ENCODE measurements around the gene PSME4.
"Not testable (repeated sequence)": the region's sequence is repeated elsewhere in the genome, so short reads cannot be mapped to it uniquely, and the experiment has no call there.

PSME4 gene

GRCh38 chr2:53881360-53881759 lies 89.4 kb downstream of the PSME4 start:
- no peak for DNase-seq (ENCODE audit: low spot score)

GRCh38 chr2:53880756-53881155 lies 90.0 kb downstream of the PSME4 start:
- DNase-seq (ENCODE audit: low spot score): no peak

- DNase-seq (ENCODE audit: low spot score): no peak
Measured at GRCh38 chr2:53877556-53877955, 93.2 kb downstream of the PSME4 start.

GRCh38 chr2:53877112-53877511 lies 93.7 kb downstream of the PSME4 start:
- DNase-seq (ENCODE audit: low spot score): no peak

GRCh38 chr2:53874401-53874950 lies 96.3 kb downstream of the PSME4 start:
- no peak for DNase-seq (ENCODE audit: low spot score)

- no peak for DNase-seq (ENCODE audit: low spot score)
Measured at GRCh38 chr2:53867773-53868172, 103.0 kb downstream of the PSME4 start.

GRCh38 chr2:53867169-53867568 lies 103.6 kb downstream of the PSME4 start:
- no peak for DNase-seq (ENCODE audit: low spot score)

- no peak for DNase-seq (ENCODE audit: low spot score)
Measured at GRCh38 chr2:53865962-53866361, 104.8 kb downstream of the PSME4 start.

- no peak for DNase-seq (ENCODE audit: low spot score)
Measured at GRCh38 chr2:53865264-53865663, 105.5 kb downstream of the PSME4 start.

GRCh38 chr2:53863538-53864227 lies 107.1 kb downstream of the PSME4 start:
- DNase-seq (ENCODE audit: low spot score): no peak

GRCh38 chr2:53861824-53862223 lies 109.0 kb downstream of the PSME4 start:
- DNase-seq (ENCODE audit: low spot score): no peak

GRCh38 chr2:53859206-53860181 lies 111.3 kb downstream of the PSME4 start, which contains the start of gene GPR75:
Gene GPR75 (minus strand): TSS chr2:53859967. CDS start chr2:53854756, 5,211 bp downstream.
- DNase-seq (ENCODE audit: low spot score): peak; percentile 55

GRCh38 chr2:53856272-53856671 lies 114.5 kb downstream of the PSME4 start:
- no peak for DNase-seq (ENCODE audit: low spot score)

- DNase-seq (ENCODE audit: low spot score): no peak
Measured at GRCh38 chr2:53854678-53855077, 116.1 kb downstream of the PSME4 start.

GRCh38 chr2:53852532-53852931 lies 118.3 kb downstream of the PSME4 start:
- DNase-seq (ENCODE audit: low spot score): no peak

- not testable (repeated sequence) for DNase-seq (ENCODE audit: low spot score)
Measured at GRCh38 chr2:53851052-53851757, 119.6 kb downstream of the PSME4 start.

- no peak for DNase-seq (ENCODE audit: low spot score)
Measured at GRCh38 chr2:53848062-53848461, 122.7 kb downstream of the PSME4 start.

- no peak for DNase-seq (ENCODE audit: low spot score)
Measured at GRCh38 chr2:53843595-53843994, 127.2 kb downstream of the PSME4 start.

- DNase-seq (ENCODE audit: low spot score): no peak
Measured at GRCh38 chr2:53842891-53843290, 127.9 kb downstream of the PSME4 start.

GRCh38 chr2:53841651-53842050 lies 129.1 kb downstream of the PSME4 start:
- not testable (repeated sequence) for DNase-seq (ENCODE audit: low spot score)

- no peak for DNase-seq (ENCODE audit: low spot score)
Measured at GRCh38 chr2:53840580-53840979, 130.2 kb downstream of the PSME4 start.

GRCh38 chr2:53829980-53830290 lies 140.9 kb downstream of the PSME4 start:
- not testable (repeated sequence) for DNase-seq (ENCODE audit: low spot score)

Measured in ecto neural progenitor cell (in vitro differentiated cells).